KG1 (cell line): Measurements from ENCODE around the gene MBNL1.
"Not testable (repeated sequence)": the region's sequence is repeated elsewhere in the genome, so short reads cannot be mapped to it uniquely, and the experiment has no call there.

Experiments
- DNase-seq: peaks from one replicate; lab custom pipeline; 2025; lab: John Stamatoyannopoulos, UW

MBNL1 gene

GRCh38 chr3:152377184-152377570 lies 108.4 kb downstream of the MBNL1 start:
- no peak for DNase-seq

GRCh38 chr3:152379415-152380042 lies 110.8 kb downstream of the MBNL1 start:
- no peak for DNase-seq

- no peak for DNase-seq
Measured at GRCh38 chr3:152380043-152380442, 111.3 kb downstream of the MBNL1 start.

- no peak for DNase-seq
Measured at GRCh38 chr3:152381881-152382295, 113.2 kb downstream of the MBNL1 start.

- DNase-seq, result no peak
Measured at GRCh38 chr3:152382312-152383135, 113.8 kb downstream of the MBNL1 start.

- no peak for DNase-seq
Measured at GRCh38 chr3:152383136-152383606, 114.4 kb downstream of the MBNL1 start.

- DNase-seq, result no peak
Measured at GRCh38 chr3:152384412-152384811, 115.7 kb downstream of the MBNL1 start.

- DNase-seq, result no peak
Measured at GRCh38 chr3:152385761-152386160, 117.0 kb downstream of the MBNL1 start.

GRCh38 chr3:152386208-152386607 lies 117.5 kb downstream of the MBNL1 start:
- DNase-seq, result no peak

GRCh38 chr3:152388631-152389030 lies 119.9 kb downstream of the MBNL1 start:
- DNase-seq, result no peak

- DNase-seq, result no peak
Measured at GRCh38 chr3:152389316-152389934, 120.7 kb downstream of the MBNL1 start.

- no peak for DNase-seq
Measured at GRCh38 chr3:152390647-152391046, 121.9 kb downstream of the MBNL1 start.

- DNase-seq, result no peak
Measured at GRCh38 chr3:152391671-152392070, 122.9 kb downstream of the MBNL1 start.

GRCh38 chr3:152392272-152392880 lies 123.6 kb downstream of the MBNL1 start:
- DNase-seq, result no peak

GRCh38 chr3:152394246-152394645 lies 125.5 kb downstream of the MBNL1 start:
- DNase-seq, result no peak

GRCh38 chr3:152395764-152396163 lies 127.0 kb downstream of the MBNL1 start:
- no peak for DNase-seq

- no peak for DNase-seq
Measured at GRCh38 chr3:152396867-152397266, 128.1 kb downstream of the MBNL1 start.

- DNase-seq, result not testable (repeated sequence)
Measured at GRCh38 chr3:152397348-152397747, 128.6 kb downstream of the MBNL1 start.

- no peak for DNase-seq
Measured at GRCh38 chr3:152398495-152398894, 129.8 kb downstream of the MBNL1 start.

GRCh38 chr3:152399374-152399773 lies 130.6 kb downstream of the MBNL1 start:
- DNase-seq, result no peak

GRCh38 chr3:152400887-152401286 lies 132.2 kb downstream of the MBNL1 start:
- no peak for DNase-seq

- no peak for DNase-seq
Measured at GRCh38 chr3:152402695-152403451, 134.1 kb downstream of the MBNL1 start.
